GM21619 (cell line): Measurements from ENCODE around the gene MRPS25.

Experiments used
- ATAC-seq: cut with Tn5 transposase; IDR thresholded peaks from one replicate; pipeline ENCODE4 v1.9.1; 2021; ENCODE audit not compliant: unreplicated experiment

The MRPS25 gene

GRCh38 chr3:15083252-15083651, 18.1 kb upstream of the MRPS25 start:
- no peak for ATAC-seq

DNA sequence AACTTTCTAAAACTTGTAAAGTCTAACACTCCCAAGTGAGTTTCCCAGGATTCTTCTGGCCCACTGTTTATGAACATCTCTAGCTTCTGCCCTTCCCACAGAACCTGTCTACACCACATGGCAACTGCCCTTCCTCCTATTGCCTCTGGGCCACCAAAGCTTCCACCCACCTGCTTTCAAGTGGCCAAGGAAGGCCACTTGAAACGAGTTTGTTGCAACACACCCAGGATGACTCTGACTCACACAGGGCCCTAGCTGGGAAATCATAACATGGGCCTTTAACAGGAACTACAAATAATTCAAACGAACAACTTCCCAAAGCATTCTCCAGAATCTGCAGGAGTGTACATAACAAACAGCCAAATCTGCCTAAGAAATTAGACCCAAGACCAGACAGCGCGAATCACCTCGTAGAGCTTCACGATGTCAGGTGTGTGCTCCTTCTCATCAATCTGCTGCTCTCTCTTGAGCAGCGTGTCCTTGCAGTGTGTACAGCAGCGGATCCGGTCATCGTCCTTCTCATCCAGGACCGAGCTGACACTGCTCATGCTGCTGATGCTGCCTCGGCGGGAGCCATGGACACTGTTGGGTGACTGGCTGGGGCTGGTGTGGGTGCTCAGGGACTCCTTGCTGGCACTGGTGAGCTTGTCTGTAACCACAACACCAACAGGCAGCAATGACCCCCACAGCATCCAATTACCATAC, 17.0 kb upstream of the MRPS25 start:
- no peak for ATAC-seq

DNA sequence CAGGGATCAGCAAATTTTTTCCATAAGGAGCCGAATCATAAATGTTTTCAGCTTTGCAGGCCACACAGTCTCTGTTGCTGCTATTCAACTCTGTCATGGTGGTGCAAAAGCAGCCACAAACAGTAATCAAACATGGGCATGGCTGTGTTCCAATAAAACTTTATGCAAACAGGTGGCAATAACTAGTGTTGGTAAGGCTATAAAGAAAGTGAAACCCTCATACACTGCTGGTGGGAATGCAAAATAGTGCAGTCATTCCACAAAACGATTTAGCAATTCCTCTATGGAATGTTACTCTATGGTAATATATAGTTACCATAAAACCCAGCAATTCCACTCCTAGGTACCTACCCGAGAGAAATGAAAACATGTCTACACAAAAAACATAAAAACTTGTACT, 14.0 kb upstream of the MRPS25 start:
- no peak for ATAC-seq

DNA sequence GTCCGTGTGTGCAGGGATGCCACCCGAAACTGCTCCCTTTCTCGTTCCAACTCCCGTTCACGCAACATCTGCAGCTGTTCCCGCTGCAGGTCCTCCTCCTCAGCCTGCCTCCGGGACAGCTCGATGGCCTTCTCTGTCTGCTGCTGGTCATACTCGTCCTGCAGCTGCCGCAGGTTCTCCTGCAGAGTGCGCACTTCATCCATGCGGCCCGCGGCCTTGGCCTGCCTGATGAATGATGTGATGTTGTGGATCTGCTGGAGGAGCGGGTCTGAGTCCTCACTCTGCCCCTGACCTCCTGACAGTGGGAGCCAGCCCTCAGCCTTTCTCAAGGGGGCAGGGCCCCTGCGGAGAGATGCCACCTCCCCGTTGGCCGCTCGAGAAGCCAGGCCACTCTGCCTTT, 9.4 kb upstream of the MRPS25 start:
- no peak for ATAC-seq

DNA sequence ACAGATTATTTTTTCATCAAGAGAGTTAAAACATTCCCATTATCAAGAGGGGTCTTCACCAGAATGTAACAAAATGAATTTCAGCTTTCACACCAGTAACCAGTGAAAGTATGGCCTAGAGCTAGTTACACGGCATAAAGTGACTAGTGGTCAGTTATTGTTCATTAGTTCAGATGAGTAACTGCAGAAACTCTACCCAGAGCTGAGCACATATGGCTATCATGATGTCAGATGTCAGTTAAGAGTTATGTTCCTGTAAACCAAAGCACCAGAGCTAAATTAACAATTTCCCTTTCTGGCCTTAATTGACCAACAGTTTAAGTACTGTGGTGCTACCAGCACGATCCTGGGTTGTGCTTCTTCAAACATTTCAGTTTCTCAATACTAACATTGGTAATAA, 6.6 kb upstream of the MRPS25 start:
- ATAC-seq, result no peak

- no peak for ATAC-seq
Observed at GRCh38 chr3:15069441-15069840, 4.3 kb upstream of the MRPS25 start.

DNA sequence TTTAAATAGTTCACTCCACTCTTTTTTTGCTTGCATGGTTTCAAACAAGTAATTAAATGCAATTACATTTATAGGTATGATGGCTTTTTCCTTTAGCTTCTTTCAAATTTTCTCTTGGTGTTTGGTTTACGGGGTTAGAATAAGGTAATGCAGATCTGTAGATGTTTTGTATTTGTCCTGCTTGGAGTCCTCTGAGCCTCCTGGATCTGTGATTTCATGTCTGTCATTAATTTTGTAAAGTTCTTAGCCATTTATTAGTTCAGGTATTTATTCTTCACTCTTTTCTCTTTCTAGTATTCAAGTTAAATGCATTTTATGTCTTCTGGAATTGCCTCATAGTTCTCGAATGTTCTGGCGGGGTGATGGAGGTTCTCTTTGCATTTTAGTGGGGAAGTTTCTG, 1.4 kb upstream of the MRPS25 start:
- ATAC-seq, result no peak

DNA sequence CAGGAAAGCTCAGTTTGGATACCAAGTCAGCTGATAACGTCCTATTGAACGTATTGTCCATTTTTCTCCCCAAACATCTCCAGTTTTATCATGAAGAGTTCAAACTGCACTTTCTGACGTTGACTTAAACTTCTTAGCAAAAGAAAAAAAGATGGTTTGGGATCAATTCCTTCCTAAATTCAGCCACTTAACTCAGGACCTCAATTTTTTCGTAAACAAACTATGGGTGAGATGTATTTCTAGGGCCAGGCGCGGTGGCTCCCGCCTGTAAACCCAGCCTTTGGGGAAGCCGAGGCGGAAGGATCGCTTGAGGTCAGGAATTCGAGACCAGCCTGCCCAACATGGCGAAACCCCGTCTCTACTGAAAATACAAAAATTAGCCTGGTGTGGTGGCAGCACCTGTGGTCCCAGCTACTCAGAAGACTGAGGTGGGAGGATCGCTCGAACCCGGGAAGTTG, 464 bp upstream of the MRPS25 start:
- no peak for ATAC-seq

DNA sequence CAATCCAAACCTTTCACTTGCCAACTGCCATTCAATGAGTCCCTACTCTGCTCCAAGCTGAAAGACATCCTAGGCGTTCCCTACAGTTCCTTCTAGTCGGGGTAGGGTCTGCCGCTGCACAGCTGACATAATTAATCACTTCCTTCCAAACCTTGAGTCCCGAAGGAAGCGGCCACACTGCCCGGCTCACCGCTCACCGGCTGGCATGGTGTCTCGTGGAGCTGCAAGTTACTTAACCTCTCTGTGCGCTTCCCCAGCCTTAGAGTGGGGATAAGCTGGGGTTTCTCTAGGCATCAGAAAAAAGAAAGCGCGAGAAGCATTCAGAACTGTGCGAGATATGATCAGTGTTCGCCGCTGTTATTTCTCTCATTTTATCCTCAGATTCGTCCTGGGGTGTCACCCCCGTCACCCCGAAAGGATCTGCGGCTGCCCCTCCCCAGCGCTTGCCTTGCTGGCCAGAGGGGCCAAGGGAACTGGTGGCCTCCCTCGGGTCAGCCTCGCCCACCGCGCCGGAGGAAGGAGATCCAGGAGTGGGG, 748 bp downstream of the MRPS25 start:
- peak; percentile 29 for ATAC-seq

DNA sequence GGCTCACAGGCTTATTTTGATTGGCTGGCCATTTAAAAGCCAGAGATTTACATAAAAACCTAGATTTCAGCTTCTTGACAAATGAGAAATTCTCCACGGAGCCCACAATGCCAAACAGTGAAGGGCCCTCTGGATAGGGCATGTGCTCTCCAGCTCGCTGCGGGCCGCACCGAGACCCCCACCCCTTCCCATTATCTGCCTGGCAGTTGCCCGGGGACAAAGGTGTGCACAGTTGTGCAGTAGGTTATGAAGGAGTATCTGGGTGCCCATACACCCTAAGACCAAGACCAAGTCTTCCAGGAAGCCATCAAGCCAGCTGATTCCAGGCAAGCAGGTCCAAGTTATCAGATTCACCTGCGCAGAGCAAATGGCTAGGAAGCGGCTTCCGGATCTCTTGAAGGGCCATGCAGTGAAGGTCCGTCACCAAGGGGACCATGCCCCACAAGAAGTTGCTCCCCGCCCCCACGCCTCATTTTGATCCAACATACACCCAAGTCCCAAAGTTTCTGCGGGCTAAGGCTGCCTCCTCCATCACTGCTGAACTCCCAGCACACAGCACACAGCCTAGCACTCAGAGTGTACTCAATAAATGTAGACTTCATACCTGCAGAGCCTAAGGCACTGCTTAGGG, 1.3 kb downstream of the MRPS25 start:
- no peak for ATAC-seq

- ATAC-seq, result no peak
Observed at GRCh38 chr3:15063238-15063637, 1.9 kb downstream of the MRPS25 start.

DNA sequence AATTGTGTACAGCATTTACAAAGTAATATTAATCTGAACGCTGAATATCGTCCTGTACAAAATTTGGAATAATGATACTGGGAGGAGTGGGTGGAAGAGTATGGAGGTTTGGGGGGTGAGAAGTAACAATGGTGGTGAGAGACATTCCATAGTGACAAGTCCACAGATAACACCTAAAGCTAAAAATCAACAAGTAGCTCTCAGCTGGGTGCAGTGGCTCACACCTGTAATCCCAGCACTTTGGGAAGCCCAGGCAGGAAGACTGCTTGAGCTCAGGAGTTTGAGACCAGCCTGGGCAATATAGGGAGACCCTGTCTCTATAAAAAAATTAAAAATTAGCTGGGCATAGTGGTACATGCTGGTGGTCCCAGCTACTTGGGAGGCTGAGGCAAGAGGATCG, 5.1 kb downstream of the MRPS25 start:
- ATAC-seq, result no peak

DNA sequence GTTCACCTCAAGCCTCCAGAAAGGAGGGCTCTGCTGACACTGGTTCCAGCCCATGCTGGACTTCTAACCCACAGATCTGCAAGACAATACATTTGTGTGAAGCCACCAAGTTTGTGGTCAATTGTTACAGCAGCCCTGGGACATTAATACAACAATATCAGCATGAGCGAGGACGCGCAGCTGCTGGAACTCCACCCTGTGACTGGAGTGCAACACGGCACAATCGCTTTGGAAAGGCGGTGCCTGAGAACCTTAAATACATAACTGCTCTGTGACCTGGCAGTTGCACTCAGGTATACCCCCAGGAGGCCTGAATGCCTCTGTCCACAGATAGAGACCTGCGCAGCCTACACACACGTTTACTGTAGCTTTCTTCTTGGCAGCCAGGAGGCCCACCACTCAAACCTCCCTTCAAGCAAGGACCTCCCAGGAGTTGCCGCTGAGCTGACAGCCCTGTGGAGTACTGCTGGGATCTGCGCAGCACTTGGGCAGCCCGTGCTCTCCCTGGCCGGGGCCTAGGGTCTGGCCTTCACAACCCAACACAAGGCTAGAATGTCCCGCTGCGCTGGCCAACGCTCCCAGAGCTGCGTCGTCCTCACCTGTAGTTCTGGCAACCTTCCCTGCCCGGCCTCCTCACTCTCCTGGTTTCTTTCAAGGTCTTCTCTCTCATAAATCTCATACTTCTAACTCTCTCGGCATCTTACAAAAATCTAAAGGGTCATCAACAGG, 8.3 kb downstream of the MRPS25 start:
- no peak for ATAC-seq

DNA sequence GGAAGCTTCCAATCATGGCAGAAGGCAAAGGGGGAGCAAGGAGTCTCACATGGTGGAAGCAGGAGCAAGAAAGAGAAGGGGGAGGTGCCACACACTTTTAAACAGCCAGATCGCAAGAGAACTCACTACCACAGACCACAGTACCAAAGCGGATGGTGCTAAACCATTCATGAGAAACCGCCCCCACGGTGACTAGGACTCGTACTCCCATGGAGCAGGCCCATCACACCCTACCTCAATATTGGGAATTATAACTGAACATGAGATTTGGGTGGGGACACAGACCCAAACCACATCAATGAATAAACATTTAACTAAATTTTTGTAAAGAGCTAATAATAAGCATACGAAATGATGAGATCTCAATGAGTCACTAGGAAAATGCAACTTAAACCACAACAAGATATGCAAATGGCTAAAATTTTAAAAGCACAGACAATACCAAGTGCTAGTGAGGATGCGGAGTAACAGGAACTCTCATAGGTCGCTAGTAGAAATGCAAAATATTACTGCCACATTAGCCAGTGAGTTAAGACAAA, 10.0 kb downstream of the MRPS25 start:
- ATAC-seq, result peak; percentile 49

DNA sequence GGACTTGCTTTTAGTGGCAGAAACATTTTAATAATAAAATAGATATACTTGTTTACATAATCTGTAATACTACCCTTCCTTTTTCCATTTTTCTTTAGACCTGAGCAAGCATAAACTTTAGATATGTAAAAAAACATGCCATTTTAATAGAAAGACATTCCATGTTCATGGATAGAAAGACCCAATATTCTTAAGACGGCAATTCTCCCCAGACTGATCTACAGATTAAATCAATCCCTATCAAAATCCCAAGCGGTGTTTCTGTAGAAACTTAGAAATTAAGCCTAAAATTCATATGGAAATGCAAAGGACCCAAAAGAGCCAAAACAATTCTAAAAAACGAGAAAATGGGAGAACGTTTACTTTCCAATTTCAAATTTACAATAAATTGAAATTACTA, 11.6 kb downstream of the MRPS25 start:
- no peak for ATAC-seq

DNA sequence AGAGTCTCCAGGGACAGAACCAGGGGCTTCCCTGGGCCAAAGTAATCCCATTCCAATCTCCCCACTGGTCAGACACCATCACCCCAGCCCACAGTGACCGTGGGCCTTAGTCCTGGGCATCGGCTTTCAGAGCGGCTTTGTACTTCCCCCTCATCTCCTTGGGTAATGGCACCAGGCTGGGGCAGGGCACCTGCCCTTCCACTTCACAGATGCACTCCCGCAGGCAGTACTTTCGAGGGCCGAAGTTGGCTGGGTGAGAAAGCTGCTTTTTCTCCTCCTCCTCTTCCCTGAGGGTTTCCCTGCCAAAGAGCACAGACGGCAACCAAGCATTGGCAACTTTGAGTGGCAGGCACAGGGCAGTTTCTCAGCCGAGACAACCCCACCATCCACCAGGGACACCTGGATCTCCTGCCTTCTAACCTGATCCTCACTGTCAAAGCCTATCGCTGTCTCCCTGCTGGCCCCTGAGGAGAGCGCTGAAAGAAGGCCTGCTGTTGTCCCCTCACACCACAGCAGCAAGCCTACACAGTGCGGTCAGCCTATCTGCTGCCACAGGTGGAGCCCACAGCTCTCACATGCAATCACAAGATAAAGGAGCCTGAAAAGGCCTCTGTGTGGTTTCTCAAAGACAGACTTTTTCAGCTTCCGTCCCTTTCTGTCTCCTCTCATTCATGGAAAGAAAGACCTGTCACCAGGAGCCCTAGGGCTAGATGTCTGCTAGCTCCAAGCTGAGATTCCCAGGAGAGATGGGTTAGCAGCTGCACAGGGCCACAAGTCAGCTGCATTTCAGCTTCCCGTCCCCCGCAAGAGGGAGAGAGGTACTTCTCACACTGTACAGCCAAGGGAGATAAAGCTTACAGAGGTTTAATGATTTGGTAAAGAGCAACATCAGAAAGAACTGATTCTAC, 12.5 kb downstream of the MRPS25 start:
- no peak for ATAC-seq

- ATAC-seq, result peak; percentile 59
Observed at GRCh38 chr3:15051531-15051930, 13.6 kb downstream of the MRPS25 start.

GRCh38 chr3:15050405-15051092, 14.6 kb downstream of the MRPS25 start:
- peak; percentile 72 for ATAC-seq

DNA sequence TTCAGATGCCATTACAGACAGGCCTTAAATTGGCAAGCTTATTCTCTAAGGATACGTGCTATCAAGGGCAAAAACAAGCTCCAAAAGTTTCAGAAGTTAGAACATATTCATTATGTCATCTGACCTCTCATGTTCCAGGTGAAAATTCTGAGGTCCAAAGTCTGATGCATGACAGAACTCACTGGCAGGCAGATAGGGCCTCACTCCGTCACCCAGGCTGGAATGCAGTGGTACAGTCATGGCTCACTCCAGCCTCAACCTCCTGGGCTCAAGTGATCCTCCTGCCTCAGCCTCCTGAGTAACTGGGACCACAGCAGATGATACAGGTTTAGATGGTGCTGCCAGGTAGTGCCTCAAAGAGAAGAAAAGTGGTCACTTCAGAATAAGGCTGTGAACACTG, 15.5 kb downstream of the MRPS25 start:
- ATAC-seq, result no peak

DNA sequence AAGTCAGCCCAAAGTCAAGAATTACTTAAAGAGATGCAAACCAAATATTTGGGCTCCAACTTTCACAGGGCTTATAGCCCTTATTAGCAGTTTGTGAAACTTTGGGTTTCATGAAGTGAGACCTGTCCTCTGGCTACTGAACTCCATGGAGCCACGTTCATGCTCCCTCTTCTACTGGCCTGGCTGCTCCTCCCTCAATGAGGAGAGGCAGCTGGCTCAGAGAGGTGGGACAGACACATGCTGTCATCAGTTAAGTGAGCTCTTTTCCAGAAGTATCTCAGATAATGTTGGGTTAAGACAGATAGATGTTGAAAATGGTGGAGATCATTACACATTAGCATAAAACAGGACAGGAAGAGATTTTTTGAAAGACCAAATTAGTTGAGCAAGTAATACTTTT, 19.4 kb downstream of the MRPS25 start:
- no peak for ATAC-seq
